Activated CD4-positive, CD25-positive, alpha-beta regulatory T cell treated with anti-CD3 and anti-CD28 coated beads, Interleukin-2, amount 50 U/mL, for 24 hours (primary cell): Measurements from ENCODE around the gene HOXB13.
"Not testable (repeated sequence)": the region's sequence is repeated elsewhere in the genome, so short reads cannot be mapped to it uniquely, and the experiment has no call there.

Source experiments
- ATAC-seq, 2 donors: fragments of 150-1000 bp; cut with Tn5 transposase; one replicate each; pipeline ENCODE4 v1.10.0; 2021; ENCODE audit warnings: mild to moderate bottlenecking in 1 of 2, moderate library complexity in 1 of 2

The HOXB13 gene

GRCh38 chr17:48726114-48726915 lies 2.2 kb downstream of the HOXB13 start:
- ATAC-seq: no peak

GRCh38 chr17:48725288-48726064 lies 3.1 kb downstream of the HOXB13 start:
- no peak for ATAC-seq

DNA sequence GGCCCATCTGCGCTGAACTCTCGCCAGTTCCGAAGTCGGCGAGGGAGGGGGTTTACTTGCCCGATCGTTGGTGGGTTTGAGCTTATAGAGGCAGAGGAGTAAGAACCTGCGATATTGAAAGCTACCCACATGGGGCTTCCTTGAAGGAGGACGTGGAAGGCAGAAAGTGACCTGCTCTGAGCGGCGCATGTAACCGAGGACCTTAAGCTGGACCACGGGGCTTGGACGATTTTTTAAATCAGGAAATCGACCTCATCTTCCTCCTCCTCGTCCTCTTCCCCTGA lies 3.6 kb downstream of the HOXB13 start:
- no peak for ATAC-seq

GRCh38 chr17:48724251-48725003 lies 4.1 kb downstream of the HOXB13 start:
- peak; percentile 79 to 85 for ATAC-seq

DNA sequence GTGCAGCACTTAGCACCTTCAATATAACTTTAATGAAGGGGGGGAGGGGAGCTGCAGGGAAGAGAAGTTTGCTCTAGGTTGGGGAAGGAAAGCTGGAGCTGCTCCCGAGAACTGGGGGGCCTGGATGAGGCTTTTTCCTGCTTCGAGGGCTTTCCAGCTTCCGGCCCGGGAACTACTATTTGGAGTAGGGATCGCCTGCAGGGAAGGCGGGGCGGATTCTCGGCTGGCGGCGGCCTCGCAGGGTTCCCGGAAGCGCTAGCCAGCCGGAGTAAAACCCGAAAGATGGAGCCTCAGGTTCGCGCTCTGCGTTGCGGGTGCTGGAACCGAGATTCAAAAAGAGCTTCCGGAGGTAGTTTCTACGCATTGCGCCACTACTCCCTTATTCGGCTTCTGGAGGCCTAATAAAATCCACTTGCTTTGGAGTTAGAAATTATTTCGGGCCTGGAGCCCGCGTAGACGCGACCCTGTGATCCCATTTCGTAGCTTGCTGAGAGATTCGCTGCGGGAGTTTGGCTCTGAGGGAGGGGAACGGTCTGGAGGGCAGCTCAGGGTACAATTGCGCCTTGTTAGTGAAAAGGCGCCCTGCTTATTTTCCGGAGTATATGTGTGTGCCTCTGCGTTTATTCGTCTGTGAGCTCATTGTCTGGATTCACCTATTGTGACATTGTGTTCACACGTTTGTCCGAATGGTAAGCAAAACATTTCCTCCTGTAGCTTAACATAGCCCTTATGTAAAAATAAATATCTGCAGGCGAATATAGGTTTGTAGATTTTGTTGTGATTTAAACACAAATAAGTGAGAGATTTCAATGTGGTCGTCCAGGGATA lies 4.9 kb downstream of the HOXB13 start:
- no peak for ATAC-seq

- ATAC-seq: no peak
Observed at GRCh38 chr17:48722915-48723422, 5.6 kb downstream of the HOXB13 start, which contains the start of gene PRAC2. PRAC2 (plus strand) TSS chr17:48723185; CDS start chr17:48724411, 1,226 bp downstream.

GRCh38 chr17:48722201-48722907 lies 6.2 kb downstream of the HOXB13 start, which contains the start of gene PRAC1:
PRAC1 (minus strand) TSS chr17:48722518; CDS start chr17:48722392, 126 bp downstream.
- no peak for ATAC-seq

DNA sequence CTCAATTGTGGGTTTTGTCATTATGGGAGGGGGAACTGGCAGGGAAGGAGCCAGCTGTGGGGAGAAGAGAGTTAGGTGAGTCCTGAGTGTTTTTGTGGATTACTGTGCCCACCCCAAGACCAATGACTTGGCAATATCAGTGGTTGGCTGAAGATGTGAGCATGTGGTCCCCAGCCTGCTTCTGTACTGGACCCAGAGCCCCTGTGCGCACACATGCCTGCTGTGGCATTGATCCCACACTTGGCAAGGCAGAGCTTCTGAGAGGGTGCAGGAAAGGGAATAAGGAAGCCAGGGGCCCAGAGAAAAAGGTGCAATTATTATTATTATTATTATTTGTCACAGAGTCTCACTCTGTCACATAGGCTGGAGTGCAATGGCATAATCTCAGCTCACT lies 7.5 kb downstream of the HOXB13 start:
- no peak for ATAC-seq

DNA sequence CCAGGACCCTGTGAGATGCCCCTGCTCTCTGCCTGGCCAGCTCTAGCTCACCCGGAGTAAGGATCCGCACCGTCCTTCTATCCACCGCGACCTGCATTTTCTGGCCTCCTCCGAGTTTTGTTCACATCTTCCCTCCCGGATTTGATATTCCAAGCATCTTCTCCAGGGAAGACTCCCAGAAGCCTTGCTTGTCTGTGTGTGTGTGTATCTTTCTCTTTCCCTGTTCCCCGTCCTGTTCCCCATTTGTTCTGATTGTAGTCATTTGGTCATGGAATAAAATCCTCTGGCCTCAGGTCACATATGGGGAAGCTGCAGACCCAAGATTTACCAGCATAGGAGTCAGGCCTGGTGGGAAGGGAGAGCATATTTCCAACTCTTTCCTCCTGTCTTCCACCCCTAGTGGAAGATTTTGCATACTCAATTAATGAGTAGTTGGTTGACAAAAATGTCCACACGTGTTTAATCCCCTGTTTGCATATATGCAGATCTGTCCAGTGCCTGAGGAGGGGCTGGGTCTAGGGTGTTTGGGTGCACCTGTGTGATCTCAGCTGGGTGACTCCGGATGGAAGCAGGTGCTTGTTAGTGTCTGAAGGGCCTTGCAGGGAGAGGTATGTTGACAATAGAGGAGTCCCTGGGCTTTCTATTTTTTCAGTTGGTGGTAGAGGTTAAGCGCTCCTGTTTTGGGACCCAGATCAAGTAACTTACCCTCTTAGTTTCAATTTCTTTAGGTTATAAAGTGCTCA lies 8.1 kb downstream of the HOXB13 start:
- ATAC-seq: no peak

DNA sequence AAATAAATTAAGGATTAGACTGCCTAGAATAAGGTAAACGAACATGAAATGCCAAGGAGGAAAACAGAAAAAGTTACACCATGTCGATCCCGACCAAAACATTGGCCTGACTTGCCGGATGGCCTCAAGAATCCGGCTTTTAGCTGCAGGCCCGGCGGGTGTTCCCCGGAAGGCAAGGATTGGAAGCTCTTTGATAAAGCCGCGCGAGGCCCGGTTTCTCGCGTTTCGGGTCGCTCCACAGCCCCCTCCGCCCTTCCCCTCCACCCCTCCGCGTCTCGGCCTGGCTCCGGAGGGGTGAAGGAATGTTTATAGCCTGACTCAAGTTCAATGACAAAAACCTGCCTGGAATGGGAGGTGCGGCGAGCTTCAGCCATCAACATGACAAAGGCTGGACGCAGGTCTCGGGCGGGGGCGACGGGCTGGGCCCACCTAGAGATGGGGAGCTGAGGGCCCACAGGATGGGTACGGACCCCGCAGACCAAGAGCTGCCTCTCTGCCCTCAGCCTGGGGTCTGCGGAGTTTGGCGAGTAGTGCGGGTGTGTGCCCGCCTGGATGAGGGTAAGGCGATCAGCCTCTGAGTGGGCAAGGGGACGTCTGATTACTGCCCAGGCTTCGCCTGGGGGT lies 8.8 kb downstream of the HOXB13 start:
- ATAC-seq: no peak

GRCh38 chr17:48718761-48719641 lies 9.5 kb downstream of the HOXB13 start:
- no peak for ATAC-seq

DNA sequence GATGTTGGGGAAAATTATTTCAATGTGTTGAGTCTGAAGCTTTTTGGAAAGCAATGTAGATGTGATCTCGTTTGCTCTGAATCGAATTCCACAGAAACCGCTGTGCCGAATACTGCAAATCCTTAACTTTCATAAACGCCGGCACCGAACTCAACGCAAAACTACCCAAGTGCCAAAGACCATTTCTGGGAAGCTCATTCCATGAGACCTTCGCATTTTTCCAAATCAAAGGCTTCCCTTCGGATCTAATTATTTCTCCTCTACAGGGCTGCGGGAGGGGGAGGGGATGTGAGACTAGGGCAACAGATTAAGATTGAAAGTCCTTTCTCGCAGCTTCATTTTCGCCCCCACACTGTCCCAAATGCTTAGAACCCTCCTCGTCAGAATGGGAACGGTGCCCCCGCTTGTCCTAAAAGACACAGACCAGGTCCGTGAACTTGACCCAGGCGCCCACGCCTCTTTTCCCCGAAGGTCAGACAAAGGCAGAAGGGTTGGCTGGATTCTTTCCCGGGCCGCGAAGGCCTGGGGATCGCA lies 10.3 kb downstream of the HOXB13 start:
- ATAC-seq: no peak

DNA sequence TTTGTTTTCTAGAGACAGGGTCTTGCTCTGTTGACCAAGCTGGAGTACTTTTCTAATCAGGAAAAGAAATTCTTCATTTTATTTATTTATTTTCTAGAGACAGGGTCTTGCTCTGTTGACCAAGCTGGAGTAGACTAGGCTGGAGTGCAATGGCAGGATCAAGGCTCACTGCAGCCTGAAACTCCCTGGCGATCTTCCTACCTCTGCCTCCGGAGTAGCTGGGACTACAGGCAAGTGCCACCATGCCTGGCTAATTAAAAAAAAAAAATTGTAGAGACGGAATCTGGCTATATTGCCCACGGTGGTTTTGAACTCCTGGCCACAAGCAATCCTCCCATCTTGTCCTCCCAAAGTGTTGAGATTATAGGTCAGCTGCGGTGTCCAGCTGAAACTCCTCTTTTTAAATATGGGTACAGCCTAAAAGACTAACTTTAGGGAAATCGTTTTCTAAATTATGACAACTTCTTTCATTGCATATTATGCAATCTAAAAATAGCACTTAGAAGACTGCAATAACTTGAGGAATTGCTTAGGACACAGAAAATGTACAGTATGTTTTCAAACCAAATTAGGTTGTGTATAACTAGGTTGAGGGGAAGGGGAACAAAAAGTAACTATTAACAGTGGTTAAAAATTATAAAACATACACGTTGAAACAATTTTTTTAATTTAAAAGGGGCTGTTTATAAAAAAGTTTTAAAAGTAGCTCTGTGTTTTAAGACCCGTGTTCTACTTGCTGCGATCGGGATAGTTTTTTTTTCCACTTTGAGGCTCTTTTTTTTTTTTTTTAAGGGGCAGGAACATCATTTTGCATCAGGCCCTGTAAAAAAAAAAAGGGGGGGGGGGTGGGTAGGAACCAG lies 11.0 kb downstream of the HOXB13 start:
- ATAC-seq: no peak

GRCh38 chr17:48716549-48716948 lies 12.0 kb downstream of the HOXB13 start:
- ATAC-seq: not testable (repeated sequence)

- ATAC-seq: no peak
Observed at GRCh38 chr17:48715496-48716399, 12.8 kb downstream of the HOXB13 start.

- ATAC-seq: no peak
Observed at GRCh38 chr17:48711128-48711527, 17.4 kb downstream of the HOXB13 start.
